ENCODE measurements around the gene LILRA1.

DNA sequence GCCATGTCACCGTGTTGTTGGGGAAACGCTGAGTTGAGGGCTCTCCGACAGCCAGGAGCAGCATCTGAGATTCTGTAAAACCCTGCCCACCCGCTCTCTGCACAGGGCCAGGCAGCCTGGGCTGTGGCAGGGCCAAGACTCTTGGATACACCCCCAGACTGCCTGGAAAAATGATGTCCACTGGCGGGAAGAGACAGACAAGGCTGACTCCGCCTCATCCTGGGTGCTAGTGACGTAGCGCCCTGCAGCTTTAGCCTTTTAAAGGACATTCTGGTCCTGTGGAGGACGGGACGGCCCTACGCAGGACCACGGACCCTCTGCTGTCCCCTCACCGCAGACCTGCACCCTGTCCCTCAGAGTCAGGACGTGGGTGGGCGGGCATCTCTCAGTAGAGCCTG lies 40.5 kb upstream of the LILRA1 start:
- TF ChIP-seq, protein P1, sequence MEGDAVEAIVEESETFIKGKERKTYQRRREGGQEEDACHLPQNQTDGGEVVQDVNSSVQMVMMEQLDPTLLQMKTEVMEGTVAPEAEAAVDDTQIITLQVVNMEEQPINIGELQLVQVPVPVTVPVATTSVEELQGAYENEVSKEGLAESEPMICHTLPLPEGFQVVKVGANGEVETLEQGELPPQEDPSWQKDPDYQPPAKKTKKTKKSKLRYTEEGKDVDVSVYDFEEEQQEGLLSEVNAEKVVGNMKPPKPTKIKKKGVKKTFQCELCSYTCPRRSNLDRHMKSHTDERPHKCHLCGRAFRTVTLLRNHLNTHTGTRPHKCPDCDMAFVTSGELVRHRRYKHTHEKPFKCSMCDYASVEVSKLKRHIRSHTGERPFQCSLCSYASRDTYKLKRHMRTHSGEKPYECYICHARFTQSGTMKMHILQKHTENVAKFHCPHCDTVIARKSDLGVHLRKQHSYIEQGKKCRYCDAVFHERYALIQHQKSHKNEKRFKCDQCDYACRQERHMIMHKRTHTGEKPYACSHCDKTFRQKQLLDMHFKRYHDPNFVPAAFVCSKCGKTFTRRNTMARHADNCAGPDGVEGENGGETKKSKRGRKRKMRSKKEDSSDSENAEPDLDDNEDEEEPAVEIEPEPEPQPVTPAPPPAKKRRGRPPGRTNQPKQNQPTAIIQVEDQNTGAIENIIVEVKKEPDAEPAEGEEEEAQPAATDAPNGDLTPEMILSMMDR (conservative IDR thresholded peaks at IDR 0.05): no peak
- no peak for TF ChIP-seq ZFX (IDR thresholded peaks at IDR 0.05)

All from C4-2B (cell line).